ENCODE results near the gene DNAJC19.

- no peak for TF ChIP-seq CTCF (IDR thresholded peaks at IDR 0.05; ENCODE audit: low read depth, low read length)
- TF ChIP-seq POLR2A (IDR thresholded peaks at IDR 0.05; ENCODE audit: extremely low read depth, insufficient read length), result no peak
- no peak for TF ChIP-seq MAX (IDR thresholded peaks at IDR 0.05; ENCODE audit: low read depth, low read length)
Observed at GRCh38 chr3:181007262-181007661, 17.7 kb upstream of the DNAJC19 start.

Data from NB4 (cell line).